HG03066 (cell line): ENCODE data around the gene ELOVL7.
"Not testable (repeated sequence)": the region's sequence is repeated elsewhere in the genome, so short reads cannot be mapped to it uniquely, and the experiment has no call there.

Source experiments
- ATAC-seq: cut with Tn5 transposase; IDR thresholded peaks from one replicate; pipeline ENCODE4 v1.9.1; 2021; ENCODE audit warnings: low read depth; ENCODE audit not compliant: unreplicated experiment

Gene ELOVL7

GRCh38 chr5:60843936-60844905 is at the start of gene ELOVL7:
Gene ELOVL7, minus strand, starts transcription at chr5:60844269. Its CDS starts 56,872 bp downstream, at chr5:60787397.
- peak; percentile 87 for ATAC-seq

- ATAC-seq, result no peak
Measured at GRCh38 chr5:60893521-60893920, 49.5 kb upstream of the ELOVL7 start.

GRCh38 chr5:60891667-60892066 is 47.6 kb upstream of the ELOVL7 start:
- ATAC-seq, result no peak

GRCh38 chr5:60888359-60889061 is 44.4 kb upstream of the ELOVL7 start:
- ATAC-seq, result no peak

- no peak for ATAC-seq
Measured at GRCh38 chr5:60887746-60888145, 43.7 kb upstream of the ELOVL7 start.

- no peak for ATAC-seq
Measured at GRCh38 chr5:60887096-60887495, 43.0 kb upstream of the ELOVL7 start.

- ATAC-seq, result no peak
Measured at GRCh38 chr5:60886158-60886557, 42.1 kb upstream of the ELOVL7 start.

- ATAC-seq, result no peak
Measured at GRCh38 chr5:60883229-60883628, 39.2 kb upstream of the ELOVL7 start.

- ATAC-seq, result no peak
Measured at GRCh38 chr5:60872892-60873291, 28.8 kb upstream of the ELOVL7 start.

GRCh38 chr5:60870857-60871256 is 26.8 kb upstream of the ELOVL7 start:
- ATAC-seq, result no peak

GRCh38 chr5:60860572-60860971 is 16.5 kb upstream of the ELOVL7 start:
- not testable (repeated sequence) for ATAC-seq

- ATAC-seq, result no peak
Measured at GRCh38 chr5:60856066-60856465, 12.0 kb upstream of the ELOVL7 start.

- no peak for ATAC-seq
Measured at GRCh38 chr5:60852940-60853339, 8.9 kb upstream of the ELOVL7 start.

- ATAC-seq, result no peak
Measured at GRCh38 chr5:60852317-60852716, 8.2 kb upstream of the ELOVL7 start.

GRCh38 chr5:60851626-60852025 is 7.6 kb upstream of the ELOVL7 start:
- no peak for ATAC-seq

- ATAC-seq, result no peak
Measured at GRCh38 chr5:60846298-60846697, 2.2 kb upstream of the ELOVL7 start.

GRCh38 chr5:60843386-60843935 is 608 bp downstream of the ELOVL7 start:
- peak; percentile 21 for ATAC-seq

GRCh38 chr5:60842871-60843385 is 1.1 kb downstream of the ELOVL7 start:
- no peak for ATAC-seq

GRCh38 chr5:60841361-60841760 is 2.7 kb downstream of the ELOVL7 start:
- ATAC-seq, result no peak

GRCh38 chr5:60836131-60836530 is 7.9 kb downstream of the ELOVL7 start:
- ATAC-seq, result no peak

- ATAC-seq, result no peak
Measured at GRCh38 chr5:60835554-60835953, 8.5 kb downstream of the ELOVL7 start.
